Activated T-cell treated with anti-CD3 and anti-CD28 coated beads, Interleukin-2, amount 50 U/mL, for 24 hours (primary cell): Measurements from ENCODE around the gene PANX1.
"Not testable (repeated sequence)": the region's sequence is repeated elsewhere in the genome, so short reads cannot be mapped to it uniquely, and the experiment has no call there.

Experiments used
- DNase-seq: peaks from one replicate; pipeline ENCODE4 v3.0.0-alpha.2; 2020
- H3K27ac Mint-ChIP-seq: 2 replicates; pipeline ENCODE4 v1.8.0; 2020; ENCODE audit warnings: mild to moderate bottlenecking, mixed read lengths
- H3K27me3 Mint-ChIP-seq: 2 replicates; pipeline ENCODE4 v1.8.0; 2020; ENCODE audit warnings: mixed read lengths
- H3K36me3 Mint-ChIP-seq: 2 replicates; pipeline ENCODE4 v1.8.0; 2020; ENCODE audit warnings: low read depth, mixed read lengths
- H3K4me1 Mint-ChIP-seq: 2 replicates; pipeline ENCODE4 v1.8.0; 2020; ENCODE audit warnings: low read depth, mixed read lengths
- H3K4me3 Mint-ChIP-seq: 2 replicates; pipeline ENCODE4 v1.8.0; 2020; ENCODE audit warnings: mild to moderate bottlenecking, moderate library complexity, mixed read lengths
- H3K9me3 Mint-ChIP-seq: 2 replicates; pipeline ENCODE4 v1.8.0; 2020; ENCODE audit warnings: mixed read lengths

Gene PANX1

GRCh38 chr11:94150704-94151685, 22.4 kb downstream of the PANX1 start:
- Mint-ChIP-seq H3K27me3 (no peaks in the 10 kb centered on the region), H3K4me1 (peaks cover 73% of the 10 kb centered on the region), H3K4me3 (no peak overlapping the region), H3K36me3 (peaks cover 27% of the 10 kb centered on the region), H3K27ac (peak overlapping the region; percentile 76), H3K9me3 (no peaks in the 10 kb centered on the region)
- no peak for DNase-seq

DNA sequence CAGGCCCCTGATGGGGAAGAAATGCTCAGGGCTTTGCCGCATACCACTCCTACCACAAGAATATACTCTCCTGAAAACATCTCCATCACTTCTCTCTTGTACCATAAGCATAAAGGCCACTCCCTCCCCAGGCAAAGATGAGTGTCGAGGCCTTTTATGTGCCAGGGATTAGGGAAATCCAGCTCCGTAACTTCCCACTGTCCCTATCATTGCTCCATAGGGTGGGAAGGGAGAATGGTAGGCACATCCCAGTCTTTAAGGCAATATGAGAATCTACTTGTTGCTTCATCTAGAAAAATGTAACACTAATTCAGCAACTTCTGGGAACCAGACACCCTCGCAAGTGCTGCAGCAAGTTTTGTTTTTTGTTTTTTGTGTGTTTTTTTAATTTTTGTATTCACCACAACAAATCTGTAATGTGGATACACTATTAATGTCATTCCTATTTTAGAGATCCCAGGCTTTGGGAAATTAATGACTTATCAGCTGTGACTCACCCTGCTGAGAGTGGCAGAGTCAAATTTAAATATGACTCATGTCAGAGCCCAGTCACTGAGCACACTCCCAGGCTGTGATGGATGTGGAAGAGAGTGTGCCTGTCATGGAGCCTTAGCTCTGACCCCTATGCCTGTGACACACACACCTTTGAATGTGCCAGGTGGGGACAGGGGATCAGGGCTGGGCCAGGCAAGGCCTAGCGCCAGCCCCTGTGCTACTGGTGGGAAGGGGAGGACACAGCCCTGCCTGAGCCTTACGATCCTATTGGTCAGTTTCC, 23.4 kb downstream of the PANX1 start:
- Mint-ChIP-seq H3K36me3 (peaks cover 34% of the 10 kb centered on the region), H3K4me1 (peaks cover 63% of the 10 kb centered on the region), H3K9me3 (no peaks in the 10 kb centered on the region), H3K27me3 (no peaks in the 10 kb centered on the region), H3K4me3 (no peak overlapping the region), H3K27ac (peak overlapping the region; percentile 76)
- peak; percentile 47 for DNase-seq

GRCh38 chr11:94152678-94153065, 24.0 kb downstream of the PANX1 start:
- H3K27ac Mint-ChIP-seq = peak overlapping the region; percentile 69
- H3K4me1 Mint-ChIP-seq = peaks cover 58% of the 10 kb centered on the region
- H3K4me3 Mint-ChIP-seq = no peak overlapping the region

GRCh38 chr11:94153320-94153719, 24.7 kb downstream of the PANX1 start:
- Mint-ChIP-seq H3K4me3 (no peak overlapping the region), H3K4me1 (peaks cover 52% of the 10 kb centered on the region), H3K9me3 (no peaks in the 10 kb centered on the region), H3K36me3 (peaks cover 44% of the 10 kb centered on the region), H3K27ac (no peak overlapping the region), H3K27me3 (no peaks in the 10 kb centered on the region)
- DNase-seq = no peak

More at GRCh38 chr11:94152678-94153065, 24.0 kb downstream of the PANX1 start:
- DNase-seq = no peak
- H3K9me3 Mint-ChIP-seq = no peaks in the 10 kb centered on the region
- no peaks in the 10 kb centered on the region for H3K27me3 Mint-ChIP-seq
- peaks cover 39% of the 10 kb centered on the region for H3K36me3 Mint-ChIP-seq

DNA sequence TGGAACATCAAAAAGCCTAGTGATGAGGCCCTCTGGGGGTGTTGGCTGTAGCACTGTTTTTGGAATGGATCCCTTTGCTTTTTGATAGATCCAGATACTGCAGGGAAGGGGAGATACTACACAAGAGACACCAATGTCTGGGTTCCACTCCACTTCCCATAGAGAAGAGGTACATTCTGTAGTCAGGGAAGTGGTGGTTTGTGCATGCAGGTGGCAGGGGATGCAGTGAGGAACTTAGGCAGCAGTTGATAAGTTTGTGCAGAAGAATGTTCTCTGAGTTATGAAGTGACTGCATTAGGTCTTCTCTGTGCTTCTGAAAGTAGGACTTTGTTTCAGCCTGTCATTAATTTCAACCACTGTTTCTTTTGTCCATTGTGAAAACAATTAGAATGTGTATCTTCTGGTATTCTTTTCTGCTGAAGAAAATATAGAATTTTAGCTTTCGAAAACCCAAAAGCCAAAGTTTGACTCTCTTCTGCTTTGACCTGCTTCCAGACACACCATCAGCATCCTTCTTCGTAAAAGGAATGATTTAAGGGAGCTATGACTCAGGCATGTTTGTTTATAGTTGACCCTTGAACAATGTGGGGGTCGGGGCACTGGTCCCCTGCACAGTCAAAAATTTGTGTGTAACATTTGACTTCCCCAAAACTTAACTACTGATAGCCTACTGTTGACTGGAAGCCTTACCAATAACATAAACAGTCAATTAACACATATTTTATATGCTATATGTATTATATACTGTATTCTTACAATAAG, 25.6 kb downstream of the PANX1 start:
- H3K4me3 Mint-ChIP-seq = no peak overlapping the region
- H3K9me3 Mint-ChIP-seq = peaks cover under 1% of the 10 kb centered on the region
- peaks cover 43% of the 10 kb centered on the region for H3K4me1 Mint-ChIP-seq
- H3K27ac Mint-ChIP-seq = no peak overlapping the region
- peaks cover 51% of the 10 kb centered on the region for H3K36me3 Mint-ChIP-seq
- no peak for DNase-seq
- H3K27me3 Mint-ChIP-seq = no peaks in the 10 kb centered on the region

GRCh38 chr11:94157339-94157738, 28.7 kb downstream of the PANX1 start:
- H3K4me1 Mint-ChIP-seq = peaks cover 37% of the 10 kb centered on the region
- not testable (repeated sequence) for H3K27me3 Mint-ChIP-seq, H3K27ac Mint-ChIP-seq, DNase-seq, H3K9me3 Mint-ChIP-seq, H3K4me3 Mint-ChIP-seq
- H3K36me3 Mint-ChIP-seq = peaks cover 72% of the 10 kb centered on the region

DNA sequence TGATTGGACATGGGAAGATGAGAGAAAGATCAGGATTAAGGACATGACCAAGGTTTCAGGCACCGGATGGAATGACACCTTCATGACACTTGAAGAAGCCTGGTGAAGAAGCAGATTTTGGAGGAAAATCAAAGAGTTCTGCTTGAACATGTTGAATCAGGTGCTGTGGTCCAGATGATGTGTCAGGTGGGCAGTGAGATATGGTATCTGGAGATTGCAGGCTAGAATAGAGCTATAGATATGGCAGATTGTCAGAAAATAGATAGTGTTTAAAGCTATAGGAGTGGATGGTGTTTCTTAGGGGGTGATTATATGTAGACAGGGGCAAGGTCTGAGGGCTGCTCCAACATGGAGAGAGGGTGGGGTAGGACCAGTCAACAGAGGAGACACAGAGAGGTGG, 40.2 kb downstream of the PANX1 start:
- no peaks in the 10 kb centered on the region for H3K9me3 Mint-ChIP-seq
- no peak overlapping the region for H3K4me3 Mint-ChIP-seq
- H3K27ac Mint-ChIP-seq = no peak overlapping the region
- no peak for DNase-seq
- no peaks in the 10 kb centered on the region for H3K27me3 Mint-ChIP-seq
- H3K4me1 Mint-ChIP-seq = peaks cover 51% of the 10 kb centered on the region
- H3K36me3 Mint-ChIP-seq = peaks cover 29% of the 10 kb centered on the region

- Mint-ChIP-seq H3K4me3 (no peak overlapping the region), H3K36me3 (peaks cover 28% of the 10 kb centered on the region), H3K27ac (no peak overlapping the region), H3K9me3 (no peaks in the 10 kb centered on the region), H3K27me3 (no peaks in the 10 kb centered on the region), H3K4me1 (peaks cover 45% of the 10 kb centered on the region)
- DNase-seq = no peak
Observed at GRCh38 chr11:94169516-94169915, 40.9 kb downstream of the PANX1 start.

- Mint-ChIP-seq H3K36me3 (peaks cover 28% of the 10 kb centered on the region), H3K27me3 (no peaks in the 10 kb centered on the region), H3K4me3 (no peak overlapping the region), H3K9me3 (no peaks in the 10 kb centered on the region), H3K27ac (no peak overlapping the region), H3K4me1 (peaks cover 44% of the 10 kb centered on the region)
- DNase-seq = no peak
Observed at GRCh38 chr11:94169930-94170545, 41.4 kb downstream of the PANX1 start.

DNA sequence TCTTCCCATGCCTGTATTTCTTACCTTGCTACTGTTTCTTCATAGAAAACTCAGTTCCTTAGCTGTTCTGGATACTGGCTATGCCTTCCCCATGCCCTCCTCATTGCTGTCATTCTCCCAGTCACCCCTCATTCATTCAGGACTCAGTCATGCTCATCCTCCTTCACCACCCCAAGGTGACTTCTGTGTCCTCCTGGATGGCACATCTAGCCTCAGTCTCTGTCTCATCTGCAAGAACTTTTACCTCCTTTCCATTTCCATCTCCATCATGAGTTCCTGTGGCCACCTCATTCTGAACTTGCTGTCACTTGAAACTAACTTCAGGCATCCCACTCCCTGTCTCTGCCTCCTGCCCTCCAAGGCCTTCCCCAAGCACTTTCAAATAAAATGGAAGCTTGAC, 42.3 kb downstream of the PANX1 start:
- Mint-ChIP-seq H3K27ac (no peak overlapping the region), H3K4me3 (no peak overlapping the region), H3K36me3 (peaks cover 32% of the 10 kb centered on the region), H3K27me3 (no peaks in the 10 kb centered on the region), H3K4me1 (peaks cover 44% of the 10 kb centered on the region), H3K9me3 (no peaks in the 10 kb centered on the region)
- no peak for DNase-seq

- H3K36me3 Mint-ChIP-seq = peaks cover 32% of the 10 kb centered on the region
- H3K4me1 Mint-ChIP-seq = peaks cover 44% of the 10 kb centered on the region
- no peaks in the 10 kb centered on the region for H3K9me3 Mint-ChIP-seq
- H3K4me3 Mint-ChIP-seq = no peak overlapping the region
- no peak overlapping the region for H3K27ac Mint-ChIP-seq
- DNase-seq = peak; percentile 54
- no peaks in the 10 kb centered on the region for H3K27me3 Mint-ChIP-seq
Observed at GRCh38 chr11:94171693-94172440, 43.2 kb downstream of the PANX1 start.

DNA sequence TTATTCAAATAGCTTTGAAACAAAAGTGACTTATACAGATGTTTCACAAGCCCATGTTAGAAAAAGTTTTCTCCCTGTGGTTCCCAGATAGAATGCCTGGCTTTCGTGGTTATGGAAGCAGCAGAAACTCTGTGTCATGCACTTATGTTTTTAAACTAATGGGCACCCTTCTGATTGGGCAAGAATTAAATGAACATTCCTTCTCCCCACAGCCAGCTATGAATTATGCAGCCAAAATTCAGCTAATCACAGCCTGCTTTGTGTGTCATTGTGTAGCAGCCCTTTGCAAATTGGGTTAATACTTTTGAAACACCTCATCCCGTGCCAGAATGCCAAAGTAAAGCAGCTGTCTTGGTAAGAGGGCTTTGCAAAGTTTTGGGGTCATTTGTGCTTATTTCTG, 46.9 kb downstream of the PANX1 start:
- Mint-ChIP-seq H3K27me3 (no peaks in the 10 kb centered on the region), H3K27ac (no peak overlapping the region), H3K4me1 (peaks cover 25% of the 10 kb centered on the region), H3K4me3 (no peak overlapping the region), H3K36me3 (peaks cover 60% of the 10 kb centered on the region), H3K9me3 (no peaks in the 10 kb centered on the region)
- DNase-seq = no peak

GRCh38 chr11:94178331-94178730, 49.7 kb downstream of the PANX1 start:
- peaks cover 81% of the 10 kb centered on the region for H3K36me3 Mint-ChIP-seq
- no peak for DNase-seq
- no peaks in the 10 kb centered on the region for H3K9me3 Mint-ChIP-seq
- no peak overlapping the region for H3K27ac Mint-ChIP-seq
- no peaks in the 10 kb centered on the region for H3K27me3 Mint-ChIP-seq
- H3K4me1 Mint-ChIP-seq = peaks cover 5% of the 10 kb centered on the region
- no peak overlapping the region for H3K4me3 Mint-ChIP-seq
